GM19025 (cell line): ENCODE measurements around the gene NRROS.

Experiments
- ATAC-seq: cut with Tn5 transposase; IDR thresholded peaks from one replicate; pipeline ENCODE4 v1.9.1; 2021; ENCODE audit warnings: mild to moderate bottlenecking, low read depth, moderate library complexity; ENCODE audit not compliant: unreplicated experiment

Gene NRROS

DNA sequence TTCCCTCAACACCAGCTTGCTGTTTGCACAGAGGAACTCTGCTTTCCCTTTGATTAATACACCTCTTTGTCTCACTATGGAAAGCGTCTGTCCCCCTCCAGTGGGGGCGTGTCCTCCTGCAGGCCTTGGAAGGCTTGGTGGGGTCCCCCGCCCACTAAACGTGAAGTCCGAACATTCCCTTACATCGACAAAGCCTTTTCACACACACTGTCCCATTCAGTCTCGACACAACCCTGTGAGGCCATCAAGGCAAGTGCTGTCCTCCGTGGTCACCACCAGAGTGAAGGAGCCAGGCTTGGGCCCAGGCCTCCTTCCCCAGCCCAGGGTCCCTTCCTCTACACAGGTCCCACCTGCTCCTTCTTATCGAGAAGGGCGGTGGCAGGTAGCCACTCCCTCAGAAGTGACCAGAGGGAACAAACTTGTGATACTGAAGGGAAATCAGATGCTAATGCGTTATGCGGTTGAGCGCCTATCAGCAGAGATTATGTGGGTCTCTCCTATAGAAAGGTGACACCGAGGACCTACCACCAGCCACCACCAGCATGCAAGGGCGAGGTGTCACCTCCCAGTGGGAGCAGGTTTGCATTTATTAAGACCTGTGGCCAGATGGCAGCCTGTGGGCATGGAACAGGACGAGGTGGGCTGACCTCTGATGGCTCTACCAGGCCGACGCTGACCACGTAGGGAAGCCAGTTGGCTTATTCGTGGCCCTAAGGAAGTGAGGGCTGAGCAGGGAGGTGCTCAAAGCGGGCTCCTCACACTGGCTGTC lies 6.6 kb downstream of the NRROS start:
- ATAC-seq, result no peak

DNA sequence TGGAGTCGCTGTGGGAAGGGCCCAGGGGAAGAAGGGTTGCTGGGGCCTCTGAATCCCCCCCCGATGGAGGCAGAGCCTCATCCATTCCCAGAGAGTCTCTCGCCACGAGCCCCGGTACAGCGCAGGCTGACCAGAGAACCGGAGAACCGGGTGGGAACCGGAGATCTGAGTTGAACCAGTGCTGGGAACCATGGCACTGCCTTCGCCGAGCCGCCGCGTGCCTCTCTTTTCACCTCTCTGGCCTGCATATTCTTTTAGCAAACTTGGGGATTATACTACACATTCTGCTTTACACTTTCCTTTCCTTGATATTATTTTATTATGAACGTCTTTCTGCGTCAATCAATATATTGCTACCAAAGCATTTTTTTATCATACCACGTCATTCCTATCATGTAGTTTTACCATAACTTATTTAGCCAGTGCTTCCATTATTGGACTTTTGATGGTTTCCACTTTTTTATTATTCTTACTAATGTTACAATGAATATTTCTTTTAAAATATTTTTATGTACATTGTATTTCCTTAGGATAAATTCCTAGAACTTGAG lies 7.2 kb downstream of the NRROS start:
- no peak for ATAC-seq

DNA sequence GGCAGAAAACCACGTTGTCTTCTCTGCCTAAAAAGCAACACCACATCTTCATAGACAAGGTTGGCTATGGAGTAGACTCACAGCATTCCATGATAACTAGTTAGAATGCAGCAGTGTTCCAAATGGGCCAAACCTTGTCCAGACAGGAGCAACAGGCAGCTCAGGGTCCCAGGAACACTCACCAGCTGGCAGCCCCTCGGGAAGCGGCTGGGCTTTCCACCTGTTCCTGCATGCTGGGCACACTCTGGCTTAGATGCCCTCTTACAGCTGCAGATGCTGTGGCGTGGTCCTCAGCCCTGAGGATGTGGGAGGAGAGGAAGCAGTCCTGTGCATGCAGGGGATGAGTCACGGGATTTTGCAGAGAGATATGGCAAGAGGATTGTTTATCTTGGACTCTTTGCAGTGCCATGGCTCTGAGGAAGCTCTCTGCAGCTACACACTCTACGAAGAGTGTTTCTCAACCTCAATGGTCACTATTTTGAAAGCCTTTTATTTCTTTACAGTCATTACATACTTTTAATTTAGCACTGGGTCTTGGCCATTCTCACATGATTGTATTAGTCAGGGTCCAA lies 11.3 kb downstream of the NRROS start:
- ATAC-seq, result no peak

DNA sequence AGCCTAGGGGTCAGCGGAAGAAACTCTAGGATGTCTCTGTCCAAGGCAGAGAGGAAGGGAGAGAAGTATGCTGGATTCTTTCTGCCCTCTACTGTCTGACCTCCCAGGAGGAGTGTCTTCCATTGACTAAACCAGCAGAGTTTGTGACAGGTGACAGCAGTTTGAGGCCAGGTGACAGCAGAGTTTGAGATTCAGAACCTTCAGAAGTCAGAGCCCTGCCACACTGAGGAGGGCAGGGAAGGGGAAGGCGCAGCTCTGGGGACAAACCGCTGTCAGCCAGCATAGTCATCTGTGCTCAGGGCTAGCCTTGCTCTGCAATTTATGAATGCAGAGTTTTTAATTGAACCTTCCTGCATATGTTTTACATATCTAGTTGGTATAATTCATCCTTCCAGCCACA lies 12.3 kb downstream of the NRROS start:
- ATAC-seq, result no peak

DNA sequence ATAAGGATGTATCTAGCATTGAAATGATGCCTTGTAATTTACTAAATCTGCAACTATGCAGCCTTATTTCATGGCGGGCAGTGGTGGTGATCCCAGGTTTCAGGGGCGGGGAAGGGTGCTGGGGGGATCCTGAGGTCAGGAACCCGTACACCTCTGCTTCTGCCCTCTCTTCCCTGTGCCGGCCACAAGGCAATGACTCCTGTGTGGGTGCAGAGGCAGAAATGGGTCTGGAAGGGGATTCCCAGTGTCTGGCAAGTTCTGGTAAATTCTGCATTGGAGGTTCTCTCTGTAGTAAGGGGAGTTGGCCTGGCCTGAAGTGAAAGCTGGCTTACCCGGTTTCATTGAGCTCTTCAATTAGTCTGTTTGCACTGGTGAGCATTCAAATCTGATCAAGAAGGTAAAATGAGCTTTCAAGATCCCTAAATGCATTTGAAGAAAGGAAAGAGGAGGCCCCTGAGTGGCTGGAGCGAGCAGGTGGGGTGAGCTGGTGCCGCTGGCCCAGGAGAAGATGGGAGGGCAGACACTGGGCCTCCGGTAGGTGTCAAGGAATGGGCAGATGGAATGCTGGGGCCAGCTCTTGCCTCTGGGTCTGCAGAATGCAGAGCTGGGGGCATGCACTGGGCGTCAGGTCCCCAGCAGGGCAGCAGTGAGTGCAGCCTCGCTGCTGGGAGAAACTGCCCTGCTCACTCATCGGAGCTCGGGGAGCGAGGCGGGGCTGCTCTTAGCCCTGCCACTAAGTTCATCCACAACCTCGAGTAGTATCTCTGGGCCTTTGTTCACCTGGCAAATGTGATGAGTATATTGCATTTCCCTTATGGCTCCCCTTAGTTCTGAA lies 13.7 kb downstream of the NRROS start:
- ATAC-seq, result no peak

DNA sequence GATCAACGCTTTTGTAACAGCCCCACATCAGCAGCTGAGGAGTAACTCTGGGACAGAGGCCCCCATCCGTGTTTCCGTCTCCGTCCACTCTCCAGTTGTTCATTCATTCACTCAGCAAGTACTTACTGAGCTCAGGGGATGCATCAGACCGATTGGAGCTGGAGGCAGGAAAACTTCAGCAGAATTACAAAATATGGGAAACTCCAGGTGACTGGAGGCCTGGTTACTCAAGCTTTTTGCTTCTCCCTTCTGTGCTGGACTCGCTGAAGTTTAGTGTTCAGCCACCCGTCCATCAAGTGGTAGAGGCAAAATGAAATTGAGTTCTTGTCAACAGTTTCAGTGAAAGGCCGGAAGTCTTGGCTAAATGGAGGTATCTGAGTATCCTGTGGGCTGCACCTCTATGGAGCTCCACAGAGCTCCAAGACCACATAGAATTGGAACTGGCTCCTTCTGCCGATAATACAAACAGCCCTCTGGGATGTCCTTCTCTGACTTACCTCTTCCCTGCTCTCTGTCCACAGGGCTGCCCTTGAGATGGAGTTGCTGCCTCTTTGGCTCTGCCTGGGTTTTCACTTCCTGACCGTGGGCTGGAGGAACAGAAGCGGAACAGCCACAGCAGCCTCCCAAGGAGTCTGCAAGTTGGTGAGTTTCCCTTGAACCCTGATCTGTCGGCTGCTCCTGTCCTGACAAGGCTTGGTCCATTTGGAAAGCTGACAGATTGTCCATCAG lies 14.7 kb downstream of the NRROS start:
- no peak for ATAC-seq

DNA sequence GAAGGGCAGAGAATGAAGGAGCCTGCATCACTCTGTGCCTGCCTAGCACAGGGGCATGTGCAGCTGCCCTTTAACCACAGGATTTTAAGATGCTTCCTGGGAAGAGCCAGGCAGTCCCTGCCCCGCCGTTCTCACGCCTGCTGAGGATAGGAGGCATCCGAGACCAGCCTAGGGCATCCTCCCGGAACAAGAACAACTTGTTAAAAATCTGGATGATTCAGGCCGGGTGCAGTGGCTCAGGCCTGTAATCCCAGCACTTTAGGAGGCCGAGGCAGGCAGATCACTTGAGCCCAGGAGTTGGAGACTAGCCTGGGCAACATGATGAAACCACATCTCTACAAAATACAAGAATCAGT lies 15.2 kb downstream of the NRROS start:
- no peak for ATAC-seq

DNA sequence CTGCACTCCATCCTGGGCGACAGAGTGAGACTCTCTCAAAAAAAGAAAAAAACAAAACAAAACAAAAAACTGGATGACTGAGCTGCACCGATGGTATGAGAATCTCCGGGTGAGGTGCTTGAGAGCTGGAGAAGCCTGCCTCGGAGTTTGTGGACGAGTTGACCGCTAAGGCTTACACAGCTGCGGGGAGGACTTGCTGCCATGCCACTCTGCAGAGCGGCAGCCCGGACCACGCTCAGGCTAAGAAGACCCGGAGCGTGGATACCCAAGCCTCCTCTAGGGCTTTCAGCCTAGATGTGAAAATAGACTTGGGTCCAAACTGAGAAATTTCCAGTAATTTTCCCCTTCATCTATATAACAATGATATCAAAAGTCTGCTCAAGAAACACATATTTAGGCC lies 16.0 kb downstream of the NRROS start:
- ATAC-seq, result no peak

DNA sequence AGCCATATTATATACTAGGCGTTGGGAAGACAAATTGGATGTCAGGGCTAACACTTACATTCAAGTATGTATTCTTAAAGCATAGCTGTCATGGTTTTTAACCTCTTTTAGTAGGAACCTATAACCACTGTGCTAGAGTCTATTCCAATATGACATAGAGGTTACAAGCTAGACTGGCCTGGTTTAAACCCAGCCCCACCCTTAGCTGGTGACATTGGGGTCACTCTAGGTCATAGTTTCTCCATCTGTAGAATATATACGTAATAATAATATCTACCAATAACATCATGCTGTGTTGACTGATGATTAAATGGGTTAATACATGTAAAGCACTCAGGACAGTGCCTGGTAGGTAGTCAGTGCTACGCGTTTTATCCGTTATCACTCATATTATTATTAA lies 16.7 kb downstream of the NRROS start:
- no peak for ATAC-seq

DNA sequence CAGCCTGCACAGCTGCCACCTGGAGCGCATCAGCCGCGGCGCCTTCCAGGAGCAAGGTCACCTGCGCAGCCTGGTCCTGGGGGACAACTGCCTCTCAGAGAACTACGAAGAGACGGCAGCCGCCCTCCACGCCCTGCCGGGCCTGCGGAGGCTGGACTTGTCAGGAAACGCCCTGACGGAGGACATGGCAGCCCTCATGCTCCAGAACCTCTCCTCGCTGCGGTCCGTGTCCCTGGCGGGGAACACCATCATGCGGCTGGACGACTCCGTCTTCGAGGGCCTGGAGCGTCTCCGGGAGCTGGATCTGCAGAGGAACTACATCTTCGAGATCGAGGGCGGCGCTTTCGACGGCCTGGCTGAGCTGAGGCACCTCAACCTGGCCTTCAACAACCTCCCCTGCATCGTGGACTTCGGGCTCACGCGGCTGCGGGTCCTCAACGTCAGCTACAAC lies 20.4 kb downstream of the NRROS start:
- ATAC-seq, result no peak

DNA sequence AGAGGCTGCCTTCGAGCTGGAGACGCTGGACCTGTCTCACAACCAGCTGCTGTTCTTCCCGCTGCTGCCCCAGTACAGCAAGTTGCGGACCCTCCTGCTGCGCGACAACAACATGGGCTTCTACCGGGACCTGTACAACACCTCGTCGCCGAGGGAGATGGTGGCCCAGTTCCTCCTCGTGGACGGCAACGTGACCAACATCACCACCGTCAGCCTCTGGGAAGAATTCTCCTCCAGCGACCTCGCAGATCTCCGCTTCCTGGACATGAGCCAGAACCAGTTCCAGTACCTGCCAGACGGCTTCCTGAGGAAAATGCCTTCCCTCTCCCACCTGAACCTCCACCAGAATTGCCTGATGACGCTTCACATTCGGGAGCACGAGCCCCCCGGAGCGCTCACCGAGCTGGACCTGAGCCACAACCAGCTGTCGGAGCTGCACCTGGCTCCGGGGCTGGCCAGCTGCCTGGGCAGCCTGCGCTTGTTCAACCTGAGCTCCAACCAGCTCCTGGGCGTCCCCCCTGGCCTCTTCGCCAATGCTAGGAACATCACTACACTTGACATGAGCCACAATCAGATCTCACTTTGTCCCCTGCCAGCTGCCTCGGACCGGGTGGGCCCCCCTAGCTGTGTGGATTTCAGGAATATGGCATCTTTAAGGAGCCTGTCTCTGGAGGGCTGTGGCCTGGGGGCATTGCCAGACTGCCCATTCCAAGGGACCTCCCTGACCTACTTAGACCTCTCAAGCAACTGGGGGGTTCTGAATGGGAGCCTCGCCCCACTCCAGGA lies 21.1 kb downstream of the NRROS start:
- ATAC-seq, result no peak

DNA sequence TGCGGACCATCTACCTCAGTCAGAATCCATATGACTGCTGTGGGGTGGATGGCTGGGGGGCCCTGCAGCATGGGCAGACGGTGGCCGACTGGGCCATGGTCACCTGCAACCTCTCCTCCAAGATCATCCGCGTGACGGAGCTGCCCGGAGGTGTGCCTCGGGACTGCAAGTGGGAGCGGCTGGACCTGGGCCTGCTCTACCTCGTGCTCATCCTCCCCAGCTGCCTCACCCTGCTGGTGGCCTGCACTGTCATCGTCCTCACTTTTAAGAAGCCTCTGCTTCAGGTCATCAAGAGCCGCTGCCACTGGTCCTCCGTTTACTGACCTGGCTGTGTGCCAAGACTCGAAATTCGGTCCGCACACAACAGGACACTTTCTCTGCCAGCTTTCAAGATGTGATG lies 21.9 kb downstream of the NRROS start:
- ATAC-seq, result no peak

DNA sequence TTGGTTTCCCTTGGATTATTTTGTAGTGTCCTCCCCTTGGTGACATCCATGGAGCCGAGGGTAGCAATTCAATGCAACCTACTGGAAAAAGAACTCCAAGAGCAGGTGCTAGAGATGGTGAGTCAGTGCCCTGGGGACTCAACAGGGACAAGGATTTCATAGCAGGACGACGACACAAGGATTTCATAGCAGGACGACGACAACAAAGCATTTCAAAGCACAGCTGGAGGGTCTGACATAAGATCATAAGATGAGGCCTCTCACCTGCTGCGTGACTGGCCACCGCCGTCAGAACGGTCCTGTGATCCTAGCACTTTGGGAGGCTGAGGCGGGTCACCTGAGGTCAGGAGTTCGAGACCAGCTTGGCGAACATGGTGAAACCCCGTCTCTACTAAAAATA lies 22.5 kb downstream of the NRROS start:
- no peak for ATAC-seq

DNA sequence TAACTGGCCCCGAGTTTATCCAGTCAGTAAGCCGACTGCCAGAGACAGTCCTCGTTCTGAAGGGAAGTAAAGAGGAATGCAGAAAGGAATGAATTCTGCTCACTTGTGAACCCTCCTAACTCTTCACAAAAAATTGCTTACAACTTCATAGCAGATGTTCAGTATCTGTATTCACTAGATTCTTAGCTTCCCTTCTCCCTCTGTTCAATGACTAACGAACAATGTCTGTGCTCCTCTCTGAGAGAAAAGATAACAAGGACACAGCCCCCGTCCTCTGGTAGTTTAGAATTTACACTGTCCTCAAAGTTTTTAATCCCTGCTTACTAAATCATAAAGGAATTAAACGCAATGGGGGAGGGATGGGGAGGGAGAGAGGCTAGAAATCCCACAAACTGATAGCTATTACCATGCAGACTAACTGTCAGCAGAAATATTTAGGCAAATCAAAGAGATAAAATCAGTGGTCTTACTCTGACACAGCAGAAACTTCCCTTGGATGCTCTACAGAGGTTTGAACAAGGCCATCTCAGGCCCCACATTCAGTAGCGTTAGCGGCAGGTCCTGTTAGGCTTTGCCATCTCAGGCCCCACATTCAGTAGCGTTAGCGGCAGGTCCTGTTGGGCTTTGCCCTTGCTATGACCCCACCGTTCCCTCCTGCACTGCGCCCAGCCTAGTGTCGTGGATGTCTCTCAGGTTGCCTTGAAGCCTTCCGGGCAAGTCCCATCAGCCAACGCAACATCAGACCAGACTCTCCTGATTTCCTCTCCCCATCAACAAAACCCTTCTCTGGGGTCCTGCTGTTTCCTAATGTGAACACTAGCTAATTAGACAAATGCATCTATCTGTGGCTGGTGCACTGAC lies 23.4 kb downstream of the NRROS start:
- no peak for ATAC-seq

DNA sequence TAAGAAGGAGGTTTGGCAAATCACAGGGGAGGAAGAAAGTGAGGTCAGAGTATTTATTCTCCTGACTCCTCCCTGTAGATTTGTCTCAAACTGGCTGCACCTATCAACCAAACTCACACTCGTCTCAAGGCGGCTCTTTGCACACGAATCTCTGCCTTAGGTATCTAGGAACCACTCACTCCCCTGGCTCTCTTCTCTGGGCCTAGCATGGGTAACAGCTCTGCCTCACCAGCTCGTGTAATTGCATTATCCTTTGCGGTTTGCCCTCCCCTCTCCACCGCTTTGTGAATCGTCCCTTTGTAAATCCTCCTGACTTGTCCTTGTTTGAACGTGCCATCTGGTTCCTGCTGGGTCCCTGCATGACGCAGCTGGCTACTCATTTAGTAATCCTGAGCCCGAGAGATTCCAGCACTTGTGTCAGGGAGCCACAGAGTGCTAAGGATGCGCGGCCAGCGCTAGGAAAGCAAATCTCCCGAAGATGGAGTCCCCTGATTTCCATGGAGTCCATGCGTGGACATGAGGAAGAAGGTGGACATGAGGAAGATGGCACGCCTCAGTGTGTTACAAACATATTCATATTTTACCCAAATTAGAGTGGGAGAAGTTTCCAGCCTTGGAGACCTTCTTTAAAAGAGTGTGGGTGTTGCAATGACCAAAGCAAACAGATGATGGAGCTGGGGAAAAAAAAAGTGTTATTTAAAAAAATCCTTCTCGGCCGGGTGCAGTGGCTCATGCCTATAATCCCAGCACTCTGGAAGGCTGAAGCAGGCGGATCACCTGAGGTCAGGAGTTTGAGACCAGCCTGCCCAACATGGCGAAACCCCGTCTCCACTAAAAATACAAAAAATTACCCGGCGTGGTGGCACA lies 26.7 kb downstream of the NRROS start:
- ATAC-seq, result no peak

DNA sequence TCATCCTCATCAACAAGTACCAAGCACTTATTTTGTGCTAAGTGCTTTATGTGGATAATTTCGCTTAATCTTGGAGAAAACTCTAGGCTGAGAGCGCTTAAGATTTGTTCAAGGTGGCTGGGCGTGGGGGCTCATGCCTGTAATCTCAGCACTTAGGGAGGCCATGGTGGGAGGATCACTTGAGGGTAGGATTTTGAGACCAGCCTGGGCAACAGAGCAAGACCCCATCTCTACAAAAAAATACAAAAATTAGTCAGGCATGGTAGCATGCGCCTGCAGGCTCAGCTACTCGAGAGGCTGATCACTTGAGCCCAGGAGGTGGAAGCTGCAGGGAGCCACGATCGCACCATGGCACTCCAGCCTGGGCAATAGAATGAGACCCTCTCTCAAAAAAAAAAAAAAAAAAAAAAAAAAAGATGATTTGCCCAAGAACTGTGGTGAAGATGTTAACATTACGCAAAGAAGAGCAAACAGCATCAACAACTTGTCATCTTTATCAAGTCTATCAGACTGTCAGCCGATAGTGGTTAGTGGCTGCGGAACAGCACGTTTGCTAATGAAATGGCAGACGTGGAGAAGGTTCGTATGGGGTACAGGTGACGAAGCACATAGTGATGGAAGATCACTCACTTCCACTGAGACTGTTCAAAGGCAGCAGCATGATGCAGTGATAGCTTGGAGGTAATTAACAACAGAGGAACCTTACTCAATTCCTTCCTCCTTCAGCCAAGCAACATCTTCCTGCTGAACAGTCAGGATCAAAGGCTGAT lies 27.7 kb downstream of the NRROS start:
- no peak for ATAC-seq

DNA sequence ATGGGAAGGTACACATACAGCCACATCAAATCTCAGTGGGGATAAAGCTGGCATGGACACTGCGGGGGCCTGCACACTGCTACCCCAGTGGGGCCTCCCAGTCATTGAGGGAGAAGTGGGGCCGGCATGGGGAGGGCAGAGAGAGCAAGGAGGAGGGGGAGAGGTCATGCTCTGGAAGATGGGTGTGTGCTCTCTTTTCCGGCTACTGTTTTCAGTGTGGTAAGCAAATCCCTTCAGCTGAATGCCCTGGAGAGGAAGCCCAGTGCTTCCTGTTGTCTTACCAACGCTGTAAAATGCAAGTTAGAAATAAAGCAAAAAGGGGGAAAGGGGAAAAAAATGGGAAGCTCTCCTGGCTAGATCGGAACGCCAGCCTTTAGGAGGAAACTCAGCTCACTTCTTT lies 30.8 kb downstream of the NRROS start:
- no peak for ATAC-seq
